ENCODE measurements around the gene CASZ1.

Gene CASZ1

GRCh38 chr1:10665226-10665625 lies 131.2 kb downstream of the CASZ1 start:
- DNase-seq: no peak

- no peak for DNase-seq
Measured at GRCh38 chr1:10664251-10664650, 132.2 kb downstream of the CASZ1 start.

DNA sequence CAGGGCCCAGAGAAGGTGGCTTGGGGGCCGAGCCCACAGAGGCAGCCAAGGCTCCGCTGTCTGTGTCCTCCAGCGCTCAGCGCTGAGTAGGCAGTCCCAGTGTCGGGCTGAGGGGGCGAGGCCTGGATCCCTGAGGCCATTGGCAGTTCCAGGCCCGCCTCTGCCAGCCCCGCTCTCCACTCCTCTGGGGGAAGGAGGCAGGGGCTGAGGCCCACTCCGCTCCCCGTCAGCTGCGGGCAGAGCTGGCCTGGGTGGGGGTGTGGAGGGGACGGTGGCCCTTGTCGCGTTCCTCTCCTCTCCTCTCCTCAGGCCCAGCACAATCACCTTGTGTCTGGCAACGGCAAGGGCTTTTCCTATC lies 132.8 kb downstream of the CASZ1 start:
- no peak for DNase-seq

DNA sequence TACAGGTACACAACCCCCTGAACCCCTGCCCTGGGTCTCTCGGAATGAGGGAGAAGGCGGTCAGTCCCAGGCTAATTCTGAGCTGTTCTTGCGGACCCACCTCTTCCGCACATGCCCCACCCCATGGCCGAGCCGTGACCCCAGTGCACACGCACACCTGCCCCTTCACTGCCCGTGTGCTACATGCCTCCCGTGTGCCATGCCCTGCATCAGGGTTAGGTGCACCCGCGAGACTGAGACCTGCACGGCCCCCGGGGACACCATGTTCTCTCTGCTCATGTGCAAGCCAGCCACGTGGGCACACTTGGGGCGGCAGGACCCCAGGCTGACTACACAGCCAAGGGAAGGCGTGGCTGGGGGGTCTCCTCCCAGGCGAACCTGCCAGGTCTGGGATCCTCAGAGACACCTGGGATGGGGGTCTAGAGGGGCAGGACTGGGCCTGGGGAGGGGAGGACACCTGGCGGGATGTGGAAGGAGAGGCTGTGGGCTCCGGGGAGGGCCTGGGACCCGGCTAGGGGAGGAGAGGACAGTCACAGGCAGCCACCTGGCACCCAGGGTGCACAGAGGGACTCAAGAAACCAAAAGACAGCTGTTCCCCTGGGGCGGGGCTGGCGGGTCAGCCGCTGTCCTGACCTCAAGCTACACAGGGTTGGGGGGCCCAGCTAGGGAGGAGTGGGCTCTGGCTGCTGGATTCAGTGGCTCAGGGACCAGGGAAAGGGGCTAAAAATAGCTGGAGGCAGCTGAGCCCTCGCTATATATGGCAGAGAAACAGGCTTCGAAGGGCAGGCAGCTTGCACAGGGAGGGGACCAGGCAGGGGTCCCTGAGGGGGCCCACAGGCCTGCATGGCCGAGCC lies 133.4 kb downstream of the CASZ1 start:
- DNase-seq: no peak

- DNase-seq: no peak
Measured at GRCh38 chr1:10662090-10662688, 134.3 kb downstream of the CASZ1 start.

- DNase-seq: no peak
Measured at GRCh38 chr1:10661453-10661852, 135.0 kb downstream of the CASZ1 start.

GRCh38 chr1:10659646-10660540 lies 136.6 kb downstream of the CASZ1 start:
- no peak for DNase-seq

GRCh38 chr1:10659218-10659617 lies 137.2 kb downstream of the CASZ1 start:
- no peak for DNase-seq

- DNase-seq: no peak
Measured at GRCh38 chr1:10658396-10659066, 137.9 kb downstream of the CASZ1 start.

GRCh38 chr1:10657088-10657847 lies 139.2 kb downstream of the CASZ1 start:
- DNase-seq: no peak

DNA sequence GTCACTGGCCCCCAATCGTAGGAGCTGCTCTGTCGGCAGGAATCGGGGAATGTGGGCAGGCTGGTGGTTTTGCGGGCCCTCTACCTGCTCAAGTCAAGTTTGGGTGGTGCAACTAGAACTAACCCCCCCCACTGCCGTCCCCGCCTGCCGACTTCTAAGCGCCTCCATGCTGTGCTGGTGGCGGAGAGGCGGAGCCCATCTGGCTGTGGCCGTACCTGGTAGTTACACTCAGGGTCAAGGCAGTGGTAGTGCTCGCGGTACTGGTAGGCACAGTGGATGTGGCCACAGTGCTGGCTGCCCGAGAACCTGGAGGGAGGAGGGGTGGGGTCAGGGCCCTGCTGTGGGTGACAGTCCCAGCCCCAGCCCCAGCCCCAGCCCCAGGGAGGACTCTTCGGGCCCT lies 140.0 kb downstream of the CASZ1 start:
- DNase-seq: no peak

DNA sequence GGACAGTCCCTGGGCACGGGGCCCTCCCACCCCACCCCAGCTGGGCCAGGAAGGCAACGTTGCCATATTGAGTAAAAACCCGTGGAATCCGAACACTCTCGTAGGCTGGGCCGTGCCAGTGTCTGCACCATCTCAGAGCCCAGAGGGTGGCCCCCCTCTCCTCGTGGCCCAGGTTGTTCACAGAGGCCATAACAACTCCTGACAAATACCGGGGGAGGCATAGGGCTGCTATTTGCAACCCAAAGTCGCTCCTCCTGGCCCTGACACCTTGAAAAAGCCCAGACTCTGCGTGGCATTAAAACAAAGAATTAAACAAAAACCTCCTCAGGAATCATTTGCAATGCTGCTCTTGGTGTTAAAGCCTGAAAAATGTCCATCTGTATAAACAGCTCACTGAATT lies 141.4 kb downstream of the CASZ1 start:
- no peak for DNase-seq

DNA sequence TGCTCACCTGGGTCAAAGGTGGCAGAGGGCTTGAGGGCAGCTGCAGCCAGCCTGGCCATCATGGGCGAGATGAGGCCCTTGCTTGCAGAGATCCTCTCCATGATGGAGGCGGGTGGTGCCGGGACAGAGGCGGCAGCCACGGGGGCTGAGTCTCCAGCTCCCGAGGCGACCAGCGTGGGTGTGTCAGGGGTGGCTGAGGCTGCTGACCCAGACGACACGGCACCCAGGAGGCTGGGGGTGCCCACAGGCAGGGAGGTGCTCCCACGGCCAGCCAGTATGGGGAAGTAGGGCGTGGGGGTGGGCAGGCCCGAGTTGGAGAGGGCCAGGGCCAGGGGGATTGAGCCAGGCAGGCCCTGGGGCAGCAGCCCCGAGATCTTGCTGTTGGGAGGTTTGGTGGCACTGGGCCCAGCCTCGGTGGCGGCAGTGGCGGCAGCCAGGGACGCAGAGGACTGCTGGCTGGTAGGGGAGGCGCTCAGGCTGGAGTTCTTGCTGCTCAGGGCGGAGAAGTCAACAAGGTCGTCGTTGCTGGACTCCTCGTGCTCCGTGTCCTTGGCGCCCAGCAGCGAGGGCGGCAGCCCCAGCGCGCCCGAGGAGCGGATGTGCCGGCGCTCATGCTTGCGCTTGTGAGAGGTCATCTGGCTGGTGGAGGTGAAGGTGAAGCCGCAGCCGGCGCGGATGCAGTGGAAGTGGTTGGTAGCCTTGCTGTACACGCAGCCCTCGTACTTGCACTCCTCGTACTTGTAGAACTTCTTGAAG lies 142.9 kb downstream of the CASZ1 start:
- no peak for DNase-seq

- DNase-seq: no peak
Measured at GRCh38 chr1:10652626-10653025, 143.8 kb downstream of the CASZ1 start.

- DNase-seq: no peak
Measured at GRCh38 chr1:10651793-10652192, 144.7 kb downstream of the CASZ1 start.

GRCh38 chr1:10651389-10651766 lies 145.1 kb downstream of the CASZ1 start:
- DNase-seq: no peak

GRCh38 chr1:10650556-10651388 lies 145.7 kb downstream of the CASZ1 start:
- DNase-seq: no peak

DNA sequence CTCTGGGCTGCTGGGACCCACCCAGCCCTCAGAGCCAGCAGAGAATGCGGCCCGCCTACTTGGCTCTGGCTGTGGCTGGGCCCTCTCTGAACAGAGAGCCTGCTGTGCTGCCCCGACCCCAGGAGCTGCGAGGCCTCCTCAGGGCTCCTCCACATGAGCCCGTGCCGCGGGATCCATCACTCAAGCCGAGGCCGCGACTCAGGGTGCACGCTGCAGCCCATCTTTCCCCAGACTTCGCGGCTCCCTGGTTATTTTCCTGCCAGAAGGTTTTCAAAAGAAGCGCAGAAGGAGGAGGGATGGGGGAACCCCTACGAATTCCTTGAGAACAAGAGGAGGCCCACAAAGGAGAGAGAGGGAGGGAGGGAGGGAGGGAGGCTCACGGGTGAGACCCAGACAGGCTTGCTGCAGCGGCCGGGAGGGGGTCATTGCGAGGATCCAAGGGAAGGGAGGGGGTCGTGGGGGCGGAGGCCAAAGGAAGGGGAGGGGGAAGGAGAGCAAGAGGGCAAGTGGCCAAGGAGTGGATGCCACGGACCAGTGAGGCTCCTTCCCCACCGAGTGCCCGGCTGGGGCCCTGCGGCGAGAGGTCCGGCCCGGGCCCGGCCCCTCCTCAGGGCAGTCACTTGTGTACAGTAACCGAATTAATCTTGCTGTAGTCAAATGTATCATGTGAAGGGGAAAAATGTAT lies 146.8 kb downstream of the CASZ1 start:
- no peak for DNase-seq

DNA sequence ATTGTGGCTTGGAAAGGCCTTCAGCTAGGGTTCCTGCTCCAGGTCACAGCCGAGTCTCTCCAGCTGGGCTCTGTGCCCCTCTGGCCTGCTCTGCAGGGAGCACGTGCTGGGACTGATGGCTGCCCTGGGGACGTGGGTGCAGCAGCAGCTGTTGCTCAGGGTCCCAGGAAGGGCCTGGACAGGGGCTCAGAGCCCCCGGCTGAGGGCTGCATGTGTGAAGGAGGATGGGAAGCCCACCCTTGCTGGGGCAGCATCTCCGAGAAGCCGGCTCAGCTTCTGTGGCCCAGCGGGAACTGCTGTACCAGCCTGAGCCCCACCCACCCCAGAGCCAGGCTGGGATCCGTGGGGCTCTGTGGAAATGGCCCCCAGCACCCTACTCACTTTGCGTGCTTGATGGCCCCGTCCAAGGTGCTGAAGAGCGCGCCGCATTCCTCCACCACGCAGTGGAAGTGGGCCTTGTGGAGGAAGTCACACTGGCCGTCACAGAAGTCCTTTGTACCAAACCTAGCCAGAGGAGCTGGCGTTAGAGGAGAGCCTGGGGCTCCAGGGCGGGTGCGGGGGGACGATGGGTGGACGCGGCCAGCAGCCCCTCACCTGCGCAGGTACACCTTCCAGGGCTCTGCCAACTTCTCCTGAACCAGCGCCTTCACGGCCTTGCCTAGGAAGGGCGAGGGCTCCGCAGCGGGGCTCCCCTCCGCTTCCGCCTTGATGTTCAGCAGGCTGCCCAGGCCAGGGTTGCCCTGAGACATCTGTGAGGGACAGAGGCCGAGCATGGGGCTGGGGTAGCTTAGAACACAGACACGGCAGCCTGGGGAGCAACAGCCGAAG lies 147.5 kb downstream of the CASZ1 start:
- DNase-seq: no peak

Measured in SW 1271 (cell line).